ENCODE results near the gene KL. TPM values are rescaled to one million over a fixed set of nuclear protein-coding genes. Genes with fewer than 3 reads are reported as not detected.

The KL gene
- total and polyA plus RNA-seq, 10 of the 15 experiments (the other 5 are each of a cell fraction or from before 2014, with no cell fraction given): 0.08 to 2.1 (median 1.4) TPM

- H3K27me3 ChIP-seq (replicated peaks in 1 of 2; ENCODE audit: control insufficient read depth in 2 of 2, insufficient read depth in 2 of 2, low read length in 1 of 2): no peaks in the 10 kb centered on the region
- peaks cover 5% of the 10 kb centered on the region for H3K4me1 ChIP-seq (ENCODE audit: control insufficient read depth, insufficient read depth, low read length)
- H3K27ac ChIP-seq (ENCODE audit: control insufficient read depth, insufficient read depth): no peak overlapping the region
- H3K79me2 ChIP-seq (ENCODE audit: control insufficient read depth, insufficient read depth, low read length): no peaks in the 10 kb centered on the region
- FAIRE-seq: no peak
- H3K9ac ChIP-seq (ENCODE audit: control insufficient read depth, insufficient read depth, low read length): no peak overlapping the region; the same call in 1 of the 2 replicates
- SMC1A ChIA-PET (ENCODE audit: uncharacterized antibody, unreplicated experiment): interaction anchor here (0.6 to 3.6 kb wide), 6 partner anchors 9 to 92 kb away, joined by 3 to 17 read pairs (median 3); no protein-coding TSS in a partner anchor
- H3K4me3 ChIP-seq: no peak overlapping the region
- CTCF ChIA-PET: no interaction called here
- in situ Hi-C loops (cut with MboI) (no loop called here), intact Hi-C loops (cut with micrococcal nuclease; ENCODE audit: unreplicated experiment) (no loop called here)
- no peaks in the 10 kb centered on the region for H3K9me3 ChIP-seq (replicated peaks; ENCODE audit: control insufficient read depth, insufficient read depth, low read length)
- ATAC-seq: no peak
- no peak overlapping the region for H3K4me2 ChIP-seq (ENCODE audit: control insufficient read depth, insufficient read depth)
- WGBS (ENCODE audit: insufficient coverage, insufficient replicate concordance, low lambda C conversion rate, missing lambda C conversion rate): 69% methylated on average over 3 of the region's 3 CpGs
- H4K20me1 ChIP-seq (ENCODE audit: control insufficient read depth, insufficient read depth): no peaks in the 10 kb centered on the region
- DNase-seq (ENCODE audit: low read depth, low spot score): no peak
- no peak overlapping the region for H2AFZ ChIP-seq (ENCODE audit: control insufficient read depth, low read depth, low read length)
- H3K36me3 ChIP-seq (ENCODE audit: control insufficient read depth in 2 of 2, insufficient read depth in 2 of 2, low read length in 1 of 2): no peaks in the 10 kb centered on the region
- RAD21 ChIA-PET (ENCODE audit: unreplicated experiment): no interaction called here
- POLR2A ChIA-PET: no interaction called here
- BruUV-seq (replicated peaks): no TSS peak
- TF ChIP-seq, protein P1, sequence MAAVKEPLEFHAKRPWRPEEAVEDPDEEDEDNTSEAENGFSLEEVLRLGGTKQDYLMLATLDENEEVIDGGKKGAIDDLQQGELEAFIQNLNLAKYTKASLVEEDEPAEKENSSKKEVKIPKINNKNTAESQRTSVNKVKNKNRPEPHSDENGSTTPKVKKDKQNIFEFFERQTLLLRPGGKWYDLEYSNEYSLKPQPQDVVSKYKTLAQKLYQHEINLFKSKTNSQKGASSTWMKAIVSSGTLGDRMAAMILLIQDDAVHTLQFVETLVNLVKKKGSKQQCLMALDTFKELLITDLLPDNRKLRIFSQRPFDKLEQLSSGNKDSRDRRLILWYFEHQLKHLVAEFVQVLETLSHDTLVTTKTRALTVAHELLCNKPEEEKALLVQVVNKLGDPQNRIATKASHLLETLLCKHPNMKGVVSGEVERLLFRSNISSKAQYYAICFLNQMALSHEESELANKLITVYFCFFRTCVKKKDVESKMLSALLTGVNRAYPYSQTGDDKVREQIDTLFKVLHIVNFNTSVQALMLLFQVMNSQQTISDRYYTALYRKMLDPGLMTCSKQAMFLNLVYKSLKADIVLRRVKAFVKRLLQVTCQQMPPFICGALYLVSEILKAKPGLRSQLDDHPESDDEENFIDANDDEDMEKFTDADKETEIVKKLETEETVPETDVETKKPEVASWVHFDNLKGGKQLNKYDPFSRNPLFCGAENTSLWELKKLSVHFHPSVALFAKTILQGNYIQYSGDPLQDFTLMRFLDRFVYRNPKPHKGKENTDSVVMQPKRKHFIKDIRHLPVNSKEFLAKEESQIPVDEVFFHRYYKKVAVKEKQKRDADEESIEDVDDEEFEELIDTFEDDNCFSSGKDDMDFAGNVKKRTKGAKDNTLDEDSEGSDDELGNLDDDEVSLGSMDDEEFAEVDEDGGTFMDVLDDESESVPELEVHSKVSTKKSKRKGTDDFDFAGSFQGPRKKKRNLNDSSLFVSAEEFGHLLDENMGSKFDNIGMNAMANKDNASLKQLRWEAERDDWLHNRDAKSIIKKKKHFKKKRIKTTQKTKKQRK (IDR thresholded peaks at IDR 0.05; ENCODE audit: low read depth, low read length): no peak
- TF ChIP-seq ASH2L (IDR thresholded peaks at IDR 0.05; ENCODE audit: borderline replicate concordance, low read depth) (no peak), PRDM15 (CRISPR knock-in tag; IDR thresholded peaks at IDR 0.05) (no peak), MTA3 (IDR thresholded peaks at IDR 0.05; ENCODE audit: borderline replicate concordance, low read length) (no peak), POLR2AphosphoS5 (IDR thresholded peaks at IDR 0.05; ENCODE audit: low read length) (no peak), YBX1 (IDR thresholded peaks at IDR 0.05) (no peak), FOXK2 (IDR thresholded peaks at IDR 0.05) (no peak), DPF2 (IDR thresholded peaks at IDR 0.05) (no peak), SKIL (IDR thresholded peaks at IDR 0.05; ENCODE audit: low read depth, poor library complexity, severe bottlenecking) (no peak), SMAD5 (IDR thresholded peaks at IDR 0.05; ENCODE audit: low read depth) (no peak), SIX5 (IDR thresholded peaks at IDR 0.05; ENCODE audit: low read depth, low read length, severe bottlenecking) (no peak)
- TF ChIP-seq, protein P2, sequence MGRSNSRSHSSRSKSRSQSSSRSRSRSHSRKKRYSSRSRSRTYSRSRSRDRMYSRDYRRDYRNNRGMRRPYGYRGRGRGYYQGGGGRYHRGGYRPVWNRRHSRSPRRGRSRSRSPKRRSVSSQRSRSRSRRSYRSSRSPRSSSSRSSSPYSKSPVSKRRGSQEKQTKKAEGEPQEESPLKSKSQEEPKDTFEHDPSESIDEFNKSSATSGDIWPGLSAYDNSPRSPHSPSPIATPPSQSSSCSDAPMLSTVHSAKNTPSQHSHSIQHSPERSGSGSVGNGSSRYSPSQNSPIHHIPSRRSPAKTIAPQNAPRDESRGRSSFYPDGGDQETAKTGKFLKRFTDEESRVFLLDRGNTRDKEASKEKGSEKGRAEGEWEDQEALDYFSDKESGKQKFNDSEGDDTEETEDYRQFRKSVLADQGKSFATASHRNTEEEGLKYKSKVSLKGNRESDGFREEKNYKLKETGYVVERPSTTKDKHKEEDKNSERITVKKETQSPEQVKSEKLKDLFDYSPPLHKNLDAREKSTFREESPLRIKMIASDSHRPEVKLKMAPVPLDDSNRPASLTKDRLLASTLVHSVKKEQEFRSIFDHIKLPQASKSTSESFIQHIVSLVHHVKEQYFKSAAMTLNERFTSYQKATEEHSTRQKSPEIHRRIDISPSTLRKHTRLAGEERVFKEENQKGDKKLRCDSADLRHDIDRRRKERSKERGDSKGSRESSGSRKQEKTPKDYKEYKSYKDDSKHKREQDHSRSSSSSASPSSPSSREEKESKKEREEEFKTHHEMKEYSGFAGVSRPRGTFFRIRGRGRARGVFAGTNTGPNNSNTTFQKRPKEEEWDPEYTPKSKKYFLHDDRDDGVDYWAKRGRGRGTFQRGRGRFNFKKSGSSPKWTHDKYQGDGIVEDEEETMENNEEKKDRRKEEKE (IDR thresholded peaks at IDR 0.05): no peak
Observed at GRCh38 chr13:33078263-33078662, 62.0 kb downstream of the KL start.

All from GM12878 (cell line).